A673 (cell line): ENCODE data around the gene TRNAU1AP.

Experiments used
- CTCF ChIP-seq: fragments of 300-800, 200-600 bp; sonication (generic); conservative IDR thresholded peaks from 2 replicates; pipeline ENCODE4 v1.5.1; 2017; ENCODE audit warnings: low read depth, mild to moderate bottlenecking, antibody characterized with exemption, low read length, moderate library complexity, mixed read lengths
- EZH2 ChIP-seq: fragments of 200-600 bp; sonication (generic); IDR thresholded peaks from 2 replicates; pipeline ENCODE4 v1.6.1; 2017; ENCODE audit warnings: borderline replicate concordance, low read depth, mild to moderate bottlenecking, mixed read lengths, antibody characterized with exemption, low read length; ENCODE audit not compliant: poor library complexity, severe bottlenecking

GRCh38 chr1:28578696-28579218 lies 25.9 kb downstream of the TRNAU1AP start:
- TF ChIP-seq CTCF (no peak), EZH2 (no peak)
